Esophagus muscularis mucosa (tissue), 4 donors: Measurements from ENCODE around the gene PLCH1. TPM values are rescaled to one million over a fixed set of nuclear protein-coding genes. Genes with fewer than 3 reads are reported as not detected.

ENCODE experiments used
- DNase-seq: peaks from one replicate; pipeline ENCODE4 v3.0.0-alpha.2; 2017; ENCODE audit errors: extremely low spot score
- H3K27ac ChIP-seq, 4 donors: fragments of 200-600 bp; sonication (generic); replicated peaks in 1 of 4; 1 replicate in 3 of 4; 2 replicates in 1 of 4; pipeline ENCODE4 v1.5.1; 2016 to 2019; ENCODE audit warnings: mild to moderate bottlenecking in 1 of 4
- H3K27me3 ChIP-seq, 4 donors: fragments of 200-600 bp; sonication (generic); one replicate each; pipeline versions ENCODE4 v1.5.1 to v1.6.0; 2016 to 2019
- H3K36me3 ChIP-seq, 4 donors: fragments of 200-600 bp; sonication (generic); one replicate each; pipeline ENCODE4 v1.5.1; 2016 to 2019
- H3K4me1 ChIP-seq, 4 donors: fragments of 200-600 bp; sonication (generic); one replicate each; pipeline ENCODE4 v1.5.1; 2016 to 2019
- H3K4me3 ChIP-seq, 4 donors: fragments of 200-600 bp; sonication (generic); 1 replicate in 2 of 4; 2 replicates in 2 of 4; pipeline ENCODE4 v1.5.1; 2016 to 2019; ENCODE audit warnings: mild to moderate bottlenecking in 4 of 4, moderate library complexity in 1 of 4
- H3K9me3 ChIP-seq, 4 donors: fragments of 200-600 bp; sonication (generic); 1 replicate in 3 of 4; 2 replicates in 1 of 4; pipeline ENCODE4 v1.5.1; 2016 to 2019
- CTCF ChIP-seq, 3 experiments: fragments of 200-600 bp in 2 of 3; fragments of 450-650 bp in 1 of 3; sonication (generic) in 2 of 3; IDR thresholded peaks; one replicate each; pipeline ENCODE4 v1.5.1; 2017 to 2019; ENCODE audit warnings: antibody characterized with exemption in 3 of 3, mild to moderate bottlenecking in 2 of 3, moderate library complexity in 1 of 3
- EP300 ChIP-seq: sonication (generic); formaldehyde crosslinking; IDR thresholded peaks from one replicate; pipeline ENCODE4 v1.6.1; 2017; ENCODE audit warnings: antibody characterized with exemption
- POLR2A ChIP-seq: fragments of 450-650 bp; IDR thresholded peaks from one replicate; pipeline ENCODE4 v1.6.1; 2017; ENCODE audit warnings: antibody characterized with exemption, moderate library complexity, mild to moderate bottlenecking, low read depth
- POLR2AphosphoS5 ChIP-seq, 2 donors: sonication (generic); formaldehyde crosslinking; IDR thresholded peaks; one replicate each; pipeline ENCODE4 v1.6.1; 2017; ENCODE audit warnings: antibody characterized with exemption in 2 of 2
- WGBS: methylation state at CpG from one replicate; pipeline ENCODE4 v1.1.5; 2018; 5-methylcytosine and 5-hydroxymethylcytosine counted together
- intact Hi-C: fragments of 100-400 bp; cut with DNase I; formaldehyde crosslinking; loops from one replicate; pipeline ENCODE4 v1.15.1; 2023
- total RNA-seq, 4 donors: library from RNA; depleted of rRNA; stranded (reverse); fragments of >200 nt; gene quantifications; one replicate each; pipeline versions ENCODE4 v1.1.0 to v1.2.1, GENCODE V29; 2016

Gene PLCH1
- total RNA-seq, 4 donors from 2014 or later = under 0.01 to 0.52 (median 0.36) TPM

- DNase-seq = no peak
- H3K4me1 ChIP-seq = no peaks in the 10 kb centered on the region
- H3K9me3 ChIP-seq = no peaks in the 10 kb centered on the region
- intact Hi-C loops = no loop called here
- H3K27me3 ChIP-seq = no peaks in the 10 kb centered on the region
- no peak overlapping the region for H3K27ac ChIP-seq
- TF ChIP-seq EP300 (no peak), CTCF (IDR thresholded peaks at IDR 0.05) (no peak), POLR2A (no peak), POLR2AphosphoS5 (IDR thresholded peaks at IDR 0.05) (no peak)
- WGBS = 40% methylated on average over 2 of the region's 2 CpGs
- no peak overlapping the region for H3K4me3 ChIP-seq
- H3K36me3 ChIP-seq = no peaks in the 10 kb centered on the region
These were observed 142.6 kb downstream of the PLCH1 start for GRCh38 chr3:155602307-155602706.

- WGBS = 79% methylated on average over 3 of the region's 3 CpGs
These were observed 146.2 kb downstream of the PLCH1 start for GRCh38 chr3:155598671-155599070.

GRCh38 chr3:155596615-155597014, 148.3 kb downstream of the PLCH1 start:
- Histone ChIP-seq H3K4me3 (no peak overlapping the region), H3K9me3 (no peaks in the 10 kb centered on the region), H3K27me3 (no peaks in the 10 kb centered on the region), H3K27ac (no peak overlapping the region), H3K4me1 (no peaks in the 10 kb centered on the region), H3K36me3 (no peaks in the 10 kb centered on the region)
- intact Hi-C loops = no loop called here
- no peak for TF ChIP-seq POLR2AphosphoS5 (IDR thresholded peaks at IDR 0.05)
- TF ChIP-seq POLR2A = no peak
- TF ChIP-seq EP300 = no peak
- no peak for TF ChIP-seq CTCF (IDR thresholded peaks at IDR 0.05)
- DNase-seq = no peak

More at GRCh38 chr3:155598671-155599070, 146.2 kb downstream of the PLCH1 start:
- Histone ChIP-seq H3K4me3 (no peak overlapping the region), H3K27me3 (no peaks in the 10 kb centered on the region), H3K4me1 (no peaks in the 10 kb centered on the region), H3K36me3 (no peaks in the 10 kb centered on the region), H3K9me3 (no peaks in the 10 kb centered on the region), H3K27ac (no peak overlapping the region)
- intact Hi-C loops = no loop called here
- TF ChIP-seq CTCF (IDR thresholded peaks at IDR 0.05) (no peak), POLR2AphosphoS5 (IDR thresholded peaks at IDR 0.05) (no peak), POLR2A (no peak), EP300 (no peak)
- DNase-seq = no peak

GRCh38 chr3:155595371-155595770, 149.5 kb downstream of the PLCH1 start:
- H3K4me1 ChIP-seq = no peaks in the 10 kb centered on the region
- H3K27me3 ChIP-seq = no peaks in the 10 kb centered on the region
- TF ChIP-seq EP300 = no peak
- TF ChIP-seq POLR2A = no peak
- TF ChIP-seq POLR2AphosphoS5 (IDR thresholded peaks at IDR 0.05) = no peak
- TF ChIP-seq CTCF (IDR thresholded peaks at IDR 0.05) = no peak
- H3K4me3 ChIP-seq = no peak overlapping the region
- no peak overlapping the region for H3K27ac ChIP-seq
- intact Hi-C loops = no loop called here
- no peaks in the 10 kb centered on the region for H3K36me3 ChIP-seq
- H3K9me3 ChIP-seq = no peaks in the 10 kb centered on the region
- DNase-seq = no peak

GRCh38 chr3:155594526-155595187, 150.2 kb downstream of the PLCH1 start:
- DNase-seq = no peak
- TF ChIP-seq EP300 = no peak
- Histone ChIP-seq H3K4me3 (no peak overlapping the region), H3K27me3 (no peaks in the 10 kb centered on the region), H3K27ac (no peak overlapping the region), H3K9me3 (no peaks in the 10 kb centered on the region), H3K36me3 (no peaks in the 10 kb centered on the region), H3K4me1 (no peaks in the 10 kb centered on the region)
- 81% methylated on average over 4 of the region's 4 CpGs for WGBS
- intact Hi-C loops = no loop called here
